ENCODE results near the gene POLD4.

DNA sequence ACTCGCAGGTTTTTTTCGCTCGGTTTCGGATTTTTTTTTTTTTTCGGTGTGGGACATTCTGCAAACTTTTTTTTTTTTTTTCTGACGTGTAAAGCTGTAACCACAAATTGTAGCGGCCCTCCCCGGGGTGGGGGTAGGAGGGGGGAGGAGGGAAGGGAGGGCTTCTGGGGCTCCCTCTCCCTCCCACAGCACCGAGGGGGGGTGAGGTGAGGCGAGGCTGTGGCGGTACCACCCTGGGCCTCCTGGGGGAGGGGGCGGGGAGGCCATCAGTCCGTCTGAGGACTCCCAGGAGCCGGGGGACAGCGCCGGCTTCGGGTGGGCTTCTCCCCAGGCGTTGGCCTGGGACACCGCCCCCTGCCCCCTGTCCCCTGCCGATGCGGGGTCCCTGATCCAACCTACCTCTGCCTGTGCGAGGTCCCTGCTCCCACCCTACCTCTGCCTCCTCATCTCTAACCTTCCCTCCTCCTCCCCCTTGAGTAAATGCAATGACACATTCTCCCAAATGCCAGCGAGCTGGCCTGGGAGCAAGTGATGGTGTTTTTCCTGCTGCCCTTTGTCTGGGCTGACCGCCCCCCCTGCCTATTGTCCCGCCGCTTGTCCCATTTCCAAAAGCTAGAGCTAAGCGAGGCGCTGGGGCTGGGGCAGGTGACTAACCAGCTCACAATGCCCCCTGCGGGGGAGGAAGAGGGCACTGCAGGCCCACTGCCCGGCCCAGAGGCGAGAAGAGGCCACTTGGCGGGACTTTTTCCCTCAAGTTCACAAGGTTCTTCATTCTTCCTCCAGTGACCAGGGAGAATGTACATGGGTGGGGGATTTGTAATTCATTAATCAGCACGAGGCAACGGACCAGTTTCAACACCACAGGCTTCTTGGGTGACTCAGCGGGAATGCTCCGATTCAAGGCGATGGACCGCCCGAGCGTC, 20.6 kb upstream of the POLD4 start:
- TF ChIP-seq, protein P1, sequence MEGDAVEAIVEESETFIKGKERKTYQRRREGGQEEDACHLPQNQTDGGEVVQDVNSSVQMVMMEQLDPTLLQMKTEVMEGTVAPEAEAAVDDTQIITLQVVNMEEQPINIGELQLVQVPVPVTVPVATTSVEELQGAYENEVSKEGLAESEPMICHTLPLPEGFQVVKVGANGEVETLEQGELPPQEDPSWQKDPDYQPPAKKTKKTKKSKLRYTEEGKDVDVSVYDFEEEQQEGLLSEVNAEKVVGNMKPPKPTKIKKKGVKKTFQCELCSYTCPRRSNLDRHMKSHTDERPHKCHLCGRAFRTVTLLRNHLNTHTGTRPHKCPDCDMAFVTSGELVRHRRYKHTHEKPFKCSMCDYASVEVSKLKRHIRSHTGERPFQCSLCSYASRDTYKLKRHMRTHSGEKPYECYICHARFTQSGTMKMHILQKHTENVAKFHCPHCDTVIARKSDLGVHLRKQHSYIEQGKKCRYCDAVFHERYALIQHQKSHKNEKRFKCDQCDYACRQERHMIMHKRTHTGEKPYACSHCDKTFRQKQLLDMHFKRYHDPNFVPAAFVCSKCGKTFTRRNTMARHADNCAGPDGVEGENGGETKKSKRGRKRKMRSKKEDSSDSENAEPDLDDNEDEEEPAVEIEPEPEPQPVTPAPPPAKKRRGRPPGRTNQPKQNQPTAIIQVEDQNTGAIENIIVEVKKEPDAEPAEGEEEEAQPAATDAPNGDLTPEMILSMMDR (IDR thresholded peaks at IDR 0.05) = peak in 1 of 3 donors; percentile 9
- no peak for TF ChIP-seq POLR2A (IDR thresholded peaks at IDR 0.05)
